ENCODE measurements around the gene ARHGAP22.

ARHGAP22 gene

DNA sequence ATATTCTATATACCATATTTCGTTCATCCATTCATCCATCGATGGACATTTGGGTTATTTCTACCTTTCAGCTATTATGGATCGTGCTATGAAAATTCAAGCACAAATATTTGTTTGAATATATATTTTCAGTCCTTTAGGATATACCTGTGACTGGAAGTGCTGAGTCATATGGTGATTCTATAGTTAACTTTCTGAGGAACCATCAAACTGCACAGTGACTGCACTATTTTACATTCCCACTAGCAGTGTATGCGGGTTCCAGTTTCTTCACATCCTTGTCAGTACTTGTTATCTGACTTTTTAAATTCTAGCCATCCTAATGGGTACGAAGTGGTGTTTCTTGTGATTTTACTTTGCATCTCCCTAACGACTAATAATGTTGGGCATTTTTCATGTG lies 194.4 kb downstream of the ARHGAP22 start:
- TF ChIP-seq GATA1 (IDR thresholded peaks at IDR 0.05; ENCODE audit: low read depth, low read length) (no peak), POLR2A (IDR thresholded peaks at IDR 0.05; ENCODE audit: low read length) (no peak)
- no peak for DNase-seq

DNA sequence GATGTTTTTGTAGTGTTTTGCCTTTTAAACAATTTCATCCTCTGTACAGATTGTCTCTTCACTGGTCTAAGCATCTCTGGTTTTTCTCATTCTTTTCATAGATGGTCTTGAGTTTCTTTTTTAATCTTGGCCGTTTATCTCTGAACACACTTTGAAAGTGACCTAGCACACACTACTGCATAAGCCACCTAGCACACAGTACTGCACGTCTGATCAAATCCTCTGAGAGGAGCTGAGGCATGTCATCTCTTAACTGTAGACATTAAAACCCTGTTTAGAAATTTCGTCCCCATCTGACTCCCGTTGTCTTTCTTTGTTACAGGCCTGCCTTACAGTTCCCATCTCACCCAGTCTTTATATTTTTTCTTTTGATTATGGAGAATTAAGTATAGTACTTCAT lies 198.2 kb downstream of the ARHGAP22 start:
- TF ChIP-seq POLR2A (IDR thresholded peaks at IDR 0.05; ENCODE audit: low read length) (no peak), GATA1 (IDR thresholded peaks at IDR 0.05; ENCODE audit: low read depth, low read length) (no peak)
- no peak for DNase-seq

DNA sequence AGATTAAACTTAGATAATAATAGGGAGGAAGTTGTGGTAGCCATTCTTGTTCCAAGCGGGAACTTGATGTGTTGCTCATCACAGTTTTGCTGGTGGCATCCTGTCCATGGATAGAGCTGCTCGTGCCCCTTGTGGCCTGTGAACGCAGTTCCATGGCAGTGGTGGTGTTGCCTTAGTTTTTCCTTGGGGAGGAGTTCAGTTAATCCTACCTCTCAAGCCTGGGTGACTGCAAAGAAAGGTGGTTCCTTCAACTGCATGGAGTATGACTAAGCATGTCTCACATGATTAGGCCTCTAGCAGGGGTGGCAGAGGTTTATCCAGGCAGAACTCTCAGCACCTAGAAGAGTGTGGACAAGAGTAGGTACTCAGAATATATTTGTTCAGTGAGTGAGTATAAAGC lies 198.7 kb downstream of the ARHGAP22 start:
- TF ChIP-seq POLR2A (IDR thresholded peaks at IDR 0.05; ENCODE audit: low read length) = no peak
- TF ChIP-seq GATA1 (IDR thresholded peaks at IDR 0.05; ENCODE audit: low read depth, low read length) = no peak
- DNase-seq = peak; percentile 21 to 52

DNA sequence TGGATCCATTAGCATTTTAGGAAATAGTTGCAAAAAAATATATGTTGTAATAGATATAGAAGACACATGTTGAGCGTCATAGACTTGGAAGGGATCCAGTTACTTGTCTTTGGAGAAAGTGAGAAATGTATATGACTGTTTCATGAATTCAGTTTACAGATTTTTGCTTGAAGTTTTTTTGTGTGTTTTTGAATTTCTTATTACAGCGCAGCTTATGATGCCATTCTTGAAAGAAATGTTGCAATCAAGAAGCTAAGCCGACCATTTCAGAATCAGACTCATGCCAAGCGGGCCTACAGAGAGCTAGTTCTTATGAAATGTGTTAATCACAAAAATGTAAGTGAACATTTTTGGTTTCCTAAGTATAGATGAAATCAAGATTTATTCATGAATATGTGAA lies 200.2 kb downstream of the ARHGAP22 start:
- DNase-seq = no peak
- TF ChIP-seq POLR2A (IDR thresholded peaks at IDR 0.05; ENCODE audit: low read length) (no peak), GATA1 (IDR thresholded peaks at IDR 0.05; ENCODE audit: low read depth, low read length) (no peak)

DNA sequence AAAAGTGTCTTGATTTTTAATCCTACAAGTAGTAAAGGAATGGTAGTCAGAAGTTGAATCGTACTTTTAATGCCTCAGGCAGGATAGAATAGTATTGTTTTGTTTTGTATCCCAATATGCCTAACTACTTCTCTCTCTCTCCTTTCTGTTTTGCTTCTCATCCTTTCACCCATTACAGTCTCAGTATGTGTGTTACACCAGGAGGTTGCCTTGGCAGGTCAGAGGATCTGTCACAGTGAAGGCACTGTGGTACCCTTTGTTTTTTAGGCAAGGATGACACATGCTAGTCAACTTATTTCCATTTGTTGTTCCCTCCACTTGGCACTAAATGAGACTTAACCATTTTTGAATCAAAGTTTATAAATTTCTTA lies 204.0 kb downstream of the ARHGAP22 start:
- TF ChIP-seq GATA1 (IDR thresholded peaks at IDR 0.05; ENCODE audit: low read depth, low read length) = no peak
- no peak for TF ChIP-seq POLR2A (IDR thresholded peaks at IDR 0.05; ENCODE audit: low read length)
- no peak for DNase-seq

DNA sequence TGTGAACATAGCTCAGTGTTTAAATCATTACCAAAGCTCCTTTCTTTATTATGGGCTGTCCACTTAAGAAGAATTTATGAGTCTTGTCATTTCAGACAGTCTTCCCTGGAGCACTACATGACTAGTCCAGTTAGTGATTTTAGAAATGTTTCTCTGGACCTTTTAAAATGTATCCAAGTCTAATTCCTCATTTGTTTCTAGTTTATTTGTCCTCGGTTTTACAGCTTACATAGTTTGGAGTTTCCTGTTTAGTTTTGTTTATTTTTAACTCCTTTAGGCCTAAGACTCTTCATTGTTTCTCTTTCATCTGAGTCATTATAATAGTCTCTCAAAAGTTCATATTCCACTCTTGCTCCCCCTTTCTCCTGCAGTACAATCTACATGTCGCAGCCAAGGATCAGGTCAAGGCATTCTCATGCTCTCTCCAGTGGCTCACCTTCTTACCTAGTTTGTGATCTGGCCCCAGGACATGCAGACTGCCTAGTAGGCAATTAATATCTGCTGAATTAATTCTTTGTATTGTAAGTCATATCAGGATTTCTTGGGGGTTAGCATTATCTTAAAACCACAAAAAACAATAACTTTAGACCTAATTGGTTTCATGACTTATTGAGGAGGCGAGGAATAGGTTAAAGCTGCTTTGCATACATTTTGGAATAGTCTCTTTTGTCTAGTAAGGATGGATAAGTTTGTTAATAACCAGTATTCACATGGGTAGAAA lies 204.6 kb downstream of the ARHGAP22 start:
- TF ChIP-seq GATA1 (IDR thresholded peaks at IDR 0.05; ENCODE audit: low read depth, low read length) = no peak
- TF ChIP-seq POLR2A (IDR thresholded peaks at IDR 0.05; ENCODE audit: low read length) = no peak
- no peak for DNase-seq

DNA sequence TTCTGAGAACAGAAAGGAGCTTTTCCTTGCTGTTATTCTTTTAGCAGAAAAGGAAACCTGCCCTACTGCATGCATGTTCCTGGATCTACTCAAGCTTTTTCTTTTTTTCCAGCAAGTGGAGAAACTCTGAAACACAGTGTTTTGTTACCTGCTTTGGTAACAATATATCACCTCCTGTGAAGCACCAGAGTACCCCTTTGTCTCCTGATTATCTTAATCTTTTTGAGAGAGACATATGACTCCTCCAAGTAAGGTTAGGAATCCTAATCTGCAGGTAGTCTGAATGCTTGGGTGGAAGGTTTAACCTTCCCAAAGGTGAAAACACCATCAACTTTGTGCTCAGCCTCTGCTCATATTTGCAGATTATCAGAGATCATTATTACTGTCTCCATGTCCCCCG lies 205.3 kb downstream of the ARHGAP22 start:
- no peak for DNase-seq
- no peak for TF ChIP-seq POLR2A (IDR thresholded peaks at IDR 0.05; ENCODE audit: low read length)
- TF ChIP-seq GATA1 (IDR thresholded peaks at IDR 0.05; ENCODE audit: low read depth, low read length) = no peak

DNA sequence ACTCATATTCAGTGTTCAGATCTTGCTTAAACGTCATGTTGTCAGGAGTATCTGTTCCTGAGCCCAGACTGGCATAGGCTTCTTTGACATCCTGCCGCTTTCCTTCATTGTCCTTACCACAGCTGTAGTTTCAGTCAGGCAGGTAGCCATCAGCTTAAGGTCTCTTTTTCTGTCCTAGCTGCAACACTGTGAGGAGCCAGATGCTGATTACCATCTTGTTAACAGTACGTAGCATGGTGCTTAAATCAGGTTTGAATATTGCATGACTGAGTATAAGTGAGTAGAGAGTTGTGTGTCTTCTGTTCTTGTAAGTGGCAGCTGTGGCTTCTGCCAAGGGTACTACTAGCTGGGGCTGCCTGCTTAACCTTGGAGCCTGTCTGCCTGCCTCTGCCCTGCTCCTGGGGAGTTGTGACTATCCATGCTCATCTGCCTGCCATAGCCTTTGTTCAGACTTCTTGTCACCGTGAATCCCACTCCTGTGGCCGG lies 205.8 kb downstream of the ARHGAP22 start:
- TF ChIP-seq GATA1 (IDR thresholded peaks at IDR 0.05; ENCODE audit: low read depth, low read length) (no peak), POLR2A (IDR thresholded peaks at IDR 0.05; ENCODE audit: low read length) (no peak)
- DNase-seq = no peak

DNA sequence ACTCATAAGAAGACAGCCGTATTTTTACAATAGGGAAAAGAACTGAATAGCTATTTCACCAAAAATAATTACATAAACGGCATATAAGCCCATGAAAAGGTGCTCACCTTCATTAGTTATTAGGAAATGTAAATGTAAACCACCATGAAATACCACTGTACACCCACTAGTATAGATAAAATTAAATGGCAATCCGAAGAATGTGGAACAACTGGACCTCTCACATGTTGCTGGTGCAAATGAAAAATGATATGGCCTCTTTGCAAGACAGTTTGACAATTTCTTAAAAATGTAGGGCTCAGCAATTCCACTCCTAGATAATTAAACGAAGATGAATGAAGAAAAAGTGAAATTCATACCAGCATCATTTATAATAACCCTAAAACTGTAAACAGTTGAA lies 206.6 kb downstream of the ARHGAP22 start:
- DNase-seq = no peak
- TF ChIP-seq GATA1 (IDR thresholded peaks at IDR 0.05; ENCODE audit: low read depth, low read length) (no peak), POLR2A (IDR thresholded peaks at IDR 0.05; ENCODE audit: low read length) (no peak)
